ENCODE measurements around the gene PTGFRN. TPM values are rescaled to one million over a fixed set of nuclear protein-coding genes. Genes with fewer than 3 reads are reported as not detected.

Gene PTGFRN
- total and polyA plus RNA-seq, 2 of the 13 experiments (the other 11 are each of a cell fraction or from before 2014, with no cell fraction given), result 3.3 to 11.3 TPM

GRCh38 chr1:116909512-116910378, at the start of gene PTGFRN (continued):
- TF ChIP-seq ZSCAN9 (CRISPR knock-in tag; IDR thresholded peaks at IDR 0.05; ENCODE audit: borderline replicate concordance), result no peak
- peak; percentile 60; the same call in 1 of the 2 replicates for TF ChIP-seq PHF8 (CRISPR knock-in tag; IDR thresholded peaks at IDR 0.05)
- TF ChIP-seq HOXA3 (CRISPR knock-in tag; IDR thresholded peaks at IDR 0.05), result 0 out of 2 replicates have a peak, but pooled peaks have one; percentile 10
- TF ChIP-seq ZFP91 (CRISPR knock-in tag; IDR thresholded peaks at IDR 0.05; ENCODE audit: borderline replicate concordance), result peak; percentile 56; the same call in 1 of the 2 replicates
- TF ChIP-seq ZNF687 (CRISPR knock-in tag; IDR thresholded peaks at IDR 0.05), result peak; percentile 64
- peak; percentile 100 for TF ChIP-seq ZNF142 (CRISPR knock-in tag; IDR thresholded peaks at IDR 0.05)
- 0 out of 2 replicates have a peak, but pooled peaks have one; percentile 10 for TF ChIP-seq TBX2 (CRISPR knock-in tag; IDR thresholded peaks at IDR 0.05; ENCODE audit: borderline replicate concordance)
- peak; percentile 64 for TF ChIP-seq HNRNPLL (IDR thresholded peaks at IDR 0.05; ENCODE audit: low read depth, low read length, poor library complexity, severe bottlenecking)
- TF ChIP-seq GABPB1 (CRISPR knock-in tag; IDR thresholded peaks at IDR 0.05), result peak; percentile 36; the same call in 1 of the 2 replicates
- no peak for TF ChIP-seq MYNN (CRISPR knock-in tag; IDR thresholded peaks at IDR 0.05; ENCODE audit: low read depth)
- TF ChIP-seq ZFY (CRISPR knock-in tag; IDR thresholded peaks at IDR 0.05), result peak; percentile 46
- peak; percentile 20; the same call in 1 of the 2 replicates for TF ChIP-seq MYC (CRISPR knock-in tag; IDR thresholded peaks at IDR 0.05; ENCODE audit: borderline replicate concordance)
- TF ChIP-seq ZNF558 (CRISPR knock-in tag; IDR thresholded peaks at IDR 0.05; ENCODE audit: borderline replicate concordance), result 0 out of 2 replicates have a peak, but pooled peaks have one; percentile 38
- TF ChIP-seq LCORL (IDR thresholded peaks at IDR 0.05), result no peak
- 0 out of 2 replicates have a peak, but pooled peaks have one; percentile 11 for TF ChIP-seq LCORL (CRISPR knock-in tag; IDR thresholded peaks at IDR 0.05)
- TF ChIP-seq MTF2 (CRISPR knock-in tag; IDR thresholded peaks at IDR 0.05; ENCODE audit: borderline replicate concordance), result peak; percentile 84
- TF ChIP-seq ZNF468 (CRISPR knock-in tag; IDR thresholded peaks at IDR 0.05), result 0 out of 2 replicates have a peak, but pooled peaks have one; percentile 23

All from HepG2 (cell line).